HepG2 (cell line): ENCODE measurements around the gene POLR1H. TPM values are rescaled to one million over a fixed set of nuclear protein-coding genes. Genes with fewer than 3 reads are reported as not detected.
A peak's percentile ranks its signal among the peaks of the same experiment; 100 is the strongest.

Experiments
- AKNA ChIP-seq: sonication (generic); formaldehyde crosslinking; IDR thresholded peaks from 2 replicates; pipeline ENCODE4 v1.4.0; 2020; ENCODE audit warnings: missing genetic modification reagents, borderline replicate concordance
- ARID2 ChIP-seq: sonication (generic); formaldehyde crosslinking; IDR thresholded peaks from 2 replicates; pipeline ENCODE4 v1.8.1; 2022; ENCODE audit warnings: mild to moderate bottlenecking, missing genetic modification reagents, borderline replicate concordance
- ARNT2 ChIP-seq: sonication (generic); formaldehyde crosslinking; IDR thresholded peaks from 2 replicates; pipeline ENCODE4 v1.8.0; 2022; ENCODE audit warnings: mild to moderate bottlenecking, low read depth, missing genetic modification reagents, moderate library complexity
- HBP1 ChIP-seq: IDR thresholded peaks from 2 replicates; pipeline ENCODE4 v1.6.1; 2016; ENCODE audit warnings: low read depth, control low read depth
- HIVEP1 ChIP-seq: sonication (generic); formaldehyde crosslinking; IDR thresholded peaks from 2 replicates; pipeline ENCODE4 v1.4.0; 2020; ENCODE audit warnings: mild to moderate bottlenecking, missing genetic modification reagents
- HNRNPH1 ChIP-seq: fragments of 200-400 bp; formaldehyde crosslinking; optimal IDR thresholded peaks from 2 replicates; pipeline ENCODE3; 2017; ENCODE audit warnings: mild to moderate bottlenecking, low read depth, low read length
- HNRNPUL1 ChIP-seq: fragments of 200-400 bp; formaldehyde crosslinking; IDR thresholded peaks from 2 replicates; pipeline ENCODE4 v1.6.1; 2017; ENCODE audit warnings: low read depth, mild to moderate bottlenecking, low read length, moderate library complexity
- MED8 ChIP-seq: sonication (generic); formaldehyde crosslinking; IDR thresholded peaks from 2 replicates; pipeline ENCODE4 v1.8.1; 2023; ENCODE audit warnings: mild to moderate bottlenecking, missing genetic modification reagents; ENCODE audit not compliant: insufficient replicate concordance
- SETDB1 ChIP-seq: sonication (generic); formaldehyde crosslinking; IDR thresholded peaks from 2 replicates; pipeline ENCODE4 v1.5.1; 2020; ENCODE audit warnings: missing genetic modification reagents, mild to moderate bottlenecking, borderline replicate concordance
- SP4 ChIP-seq: sonication (generic); formaldehyde crosslinking; IDR thresholded peaks from 2 replicates; pipeline ENCODE4 v1.8.1; 2023; ENCODE audit warnings: mild to moderate bottlenecking, missing genetic modification reagents
- TCF7L2 ChIP-seq: IDR thresholded peaks from 2 replicates; pipeline ENCODE4 v1.6.1; 2011; ENCODE audit warnings: mild to moderate bottlenecking, low read depth, low read length, moderate library complexity
- ZFAT ChIP-seq: sonication (generic); formaldehyde crosslinking; conservative IDR thresholded peaks from 2 replicates; pipeline ENCODE4 v1.8.1; 2023; ENCODE audit warnings: missing genetic modification reagents, inconsistent platforms
- ZNF232 ChIP-seq: sonication (generic); formaldehyde crosslinking; IDR thresholded peaks from 2 replicates; pipeline ENCODE4 v1.4.0; 2020; ENCODE audit warnings: missing genetic modification reagents, borderline replicate concordance
- ZNF549 ChIP-seq: sonication (generic); formaldehyde crosslinking; IDR thresholded peaks from 2 replicates; pipeline ENCODE4 v1.5.0; 2020; ENCODE audit warnings: missing genetic modification reagents
- ZSCAN12 ChIP-seq: sonication (generic); formaldehyde crosslinking; IDR thresholded peaks from 2 replicates; pipeline ENCODE4 v1.9.0; 2021; ENCODE audit warnings: mild to moderate bottlenecking, missing genetic modification reagents
- polyA plus RNA-seq, 8 experiments: library from polyadenylated mRNA; depleted of rRNA in 3 of 8; stranded (reverse) in 7 of 8; unstranded in 1 of 8; fragments of >200 nt; fragmentation: Illumina TruSeq in 4 of 8; extraction: Trizol in 4 of 8; gene quantifications; 2 replicates each; pipeline versions ENCODE4 v1.2.1 to v1.2.3, GENCODE V29; 2011 to 2016; ENCODE audit warnings: low read depth in 4 of 8, missing spikeins in 1 of 8, mixed read lengths in 1 of 8; ENCODE audit not compliant: insufficient read depth in 1 of 8
- total RNA-seq, 5 experiments: library from RNA; depleted of rRNA; stranded (reverse); fragments of >200 nt; fragmentation: Illumina TruSeq; extraction: Trizol; gene quantifications; 2 replicates each; pipeline ENCODE4 v1.2.3, GENCODE V29; 2016; ENCODE audit warnings: low read depth in 1 of 5
- TF ChIP-seq, protein P1 (sequence below): sonication (generic); formaldehyde crosslinking; IDR thresholded peaks from 2 replicates; pipeline ENCODE4 v1.5.0; 2020; ENCODE audit warnings: mild to moderate bottlenecking, missing genetic modification reagents, borderline replicate concordance
- TF ChIP-seq, protein P2 (sequence below): sonication (generic); formaldehyde crosslinking; IDR thresholded peaks from 2 replicates; pipeline ENCODE4 v1.4.0; 2020; ENCODE audit warnings: mild to moderate bottlenecking, missing genetic modification reagents

Gene POLR1H
- total and polyA plus RNA-seq, 2 of the 13 experiments (the other 11 are each of a cell fraction or from before 2014, with no cell fraction given) = 61.4 to 79.8 TPM

DNA sequence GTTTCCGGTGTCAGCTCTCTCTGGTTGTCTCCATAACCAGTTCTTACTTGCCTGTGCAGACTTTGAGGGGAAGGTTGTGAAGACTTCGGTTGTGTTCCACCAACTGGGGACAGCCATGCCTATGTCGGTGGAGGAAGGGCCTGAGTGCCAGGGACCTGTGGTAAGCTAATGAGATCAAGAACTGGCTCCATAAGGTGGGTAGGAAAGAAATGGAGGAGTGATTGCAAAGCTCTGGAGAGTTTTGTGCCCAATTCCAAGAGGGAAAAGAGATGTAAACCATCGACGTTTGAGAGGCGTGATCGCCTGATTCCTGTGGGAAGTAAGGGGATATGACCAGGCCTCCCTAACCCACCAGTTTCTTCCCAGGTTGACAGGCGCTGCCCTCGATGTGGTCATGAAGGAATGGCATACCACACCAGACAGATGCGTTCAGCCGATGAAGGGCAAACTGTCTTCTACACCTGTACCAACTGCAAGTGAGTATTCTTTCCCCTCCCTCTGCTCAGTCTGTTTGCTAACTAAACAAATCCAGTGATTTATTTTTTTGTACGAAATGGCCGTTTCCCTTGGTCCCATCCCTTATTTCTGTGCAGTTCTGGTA lies 893 bp downstream of the POLR1H start (continued):
- TF ChIP-seq AKNA (CRISPR knock-in tag) = no peak
- no peak for TF ChIP-seq ZSCAN12 (CRISPR knock-in tag)
- no peak for TF ChIP-seq ZNF232
- no peak for TF ChIP-seq SETDB1 (CRISPR knock-in tag)
- TF ChIP-seq HNRNPUL1 = no peak
- TF ChIP-seq HBP1 (CRISPR knock-in tag) = no peak
- no peak for TF ChIP-seq MED8
- TF ChIP-seq, protein P1, sequence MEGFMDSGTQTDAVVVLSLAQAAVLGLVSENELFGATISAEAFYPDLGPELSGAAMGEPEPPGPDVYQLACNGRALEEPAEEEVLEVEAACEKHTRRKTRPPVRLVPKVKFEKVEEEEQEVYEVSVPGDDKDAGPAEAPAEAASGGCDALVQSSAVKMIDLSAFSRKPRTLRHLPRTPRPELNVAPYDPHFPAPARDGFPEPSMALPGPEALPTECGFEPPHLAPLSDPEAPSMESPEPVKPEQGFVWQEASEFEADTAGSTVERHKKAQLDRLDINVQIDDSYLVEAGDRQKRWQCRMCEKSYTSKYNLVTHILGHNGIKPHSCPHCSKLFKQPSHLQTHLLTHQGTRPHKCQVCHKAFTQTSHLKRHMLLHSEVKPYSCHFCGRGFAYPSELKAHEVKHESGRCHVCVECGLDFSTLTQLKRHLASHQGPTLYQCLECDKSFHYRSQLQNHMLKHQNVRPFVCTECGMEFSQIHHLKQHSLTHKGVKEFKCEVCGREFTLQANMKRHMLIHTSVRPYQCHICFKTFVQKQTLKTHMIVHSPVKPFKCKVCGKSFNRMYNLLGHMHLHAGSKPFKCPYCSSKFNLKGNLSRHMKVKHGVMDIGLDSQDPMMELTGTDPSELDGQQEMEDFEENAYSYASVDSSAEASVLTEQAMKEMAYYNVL (CRISPR knock-in tag) = no peak
- TF ChIP-seq HIVEP1 (CRISPR knock-in tag) = no peak
- TF ChIP-seq TCF7L2 = no peak
- no peak for TF ChIP-seq ZNF549
- no peak for TF ChIP-seq ARNT2 (CRISPR knock-in tag)
- TF ChIP-seq ARID2 (CRISPR knock-in tag) = 0 out of 2 replicates have a peak, but pooled peaks have one; percentile 63
- no peak for TF ChIP-seq HNRNPH1
- no peak for TF ChIP-seq ZFAT (CRISPR knock-in tag)
- TF ChIP-seq, protein P2, sequence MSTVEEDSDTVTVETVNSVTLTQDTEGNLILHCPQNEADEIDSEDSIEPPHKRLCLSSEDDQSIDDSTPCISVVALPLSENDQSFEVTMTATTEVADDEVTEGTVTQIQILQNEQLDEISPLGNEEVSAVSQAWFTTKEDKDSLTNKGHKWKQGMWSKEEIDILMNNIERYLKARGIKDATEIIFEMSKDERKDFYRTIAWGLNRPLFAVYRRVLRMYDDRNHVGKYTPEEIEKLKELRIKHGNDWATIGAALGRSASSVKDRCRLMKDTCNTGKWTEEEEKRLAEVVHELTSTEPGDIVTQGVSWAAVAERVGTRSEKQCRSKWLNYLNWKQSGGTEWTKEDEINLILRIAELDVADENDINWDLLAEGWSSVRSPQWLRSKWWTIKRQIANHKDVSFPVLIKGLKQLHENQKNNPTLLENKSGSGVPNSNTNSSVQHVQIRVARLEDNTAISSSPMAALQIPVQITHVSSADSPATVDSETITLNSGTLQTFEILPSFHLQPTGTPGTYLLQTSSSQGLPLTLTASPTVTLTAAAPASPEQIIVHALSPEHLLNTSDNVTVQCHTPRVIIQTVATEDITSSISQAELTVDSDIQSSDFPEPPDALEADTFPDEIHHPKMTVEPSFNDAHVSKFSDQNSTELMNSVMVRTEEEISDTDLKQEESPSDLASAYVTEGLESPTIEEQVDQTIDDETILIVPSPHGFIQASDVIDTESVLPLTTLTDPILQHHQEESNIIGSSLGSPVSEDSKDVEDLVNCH (CRISPR knock-in tag) = no peak
- peak; percentile 71; the same call in 1 of the 2 replicates for TF ChIP-seq SP4 (CRISPR knock-in tag)
